GM21423 (cell line): Measurements from ENCODE around the gene HABP2.

ENCODE experiments used
- ATAC-seq: cut with Tn5 transposase; IDR thresholded peaks from one replicate; pipeline ENCODE4 v1.9.1; 2021; ENCODE audit warnings: mild to moderate bottlenecking, moderate library complexity; ENCODE audit not compliant: unreplicated experiment

Gene HABP2

GRCh38 chr10:113600569-113600968 is 47.7 kb downstream of the HABP2 start:
- ATAC-seq: no peak

DNA sequence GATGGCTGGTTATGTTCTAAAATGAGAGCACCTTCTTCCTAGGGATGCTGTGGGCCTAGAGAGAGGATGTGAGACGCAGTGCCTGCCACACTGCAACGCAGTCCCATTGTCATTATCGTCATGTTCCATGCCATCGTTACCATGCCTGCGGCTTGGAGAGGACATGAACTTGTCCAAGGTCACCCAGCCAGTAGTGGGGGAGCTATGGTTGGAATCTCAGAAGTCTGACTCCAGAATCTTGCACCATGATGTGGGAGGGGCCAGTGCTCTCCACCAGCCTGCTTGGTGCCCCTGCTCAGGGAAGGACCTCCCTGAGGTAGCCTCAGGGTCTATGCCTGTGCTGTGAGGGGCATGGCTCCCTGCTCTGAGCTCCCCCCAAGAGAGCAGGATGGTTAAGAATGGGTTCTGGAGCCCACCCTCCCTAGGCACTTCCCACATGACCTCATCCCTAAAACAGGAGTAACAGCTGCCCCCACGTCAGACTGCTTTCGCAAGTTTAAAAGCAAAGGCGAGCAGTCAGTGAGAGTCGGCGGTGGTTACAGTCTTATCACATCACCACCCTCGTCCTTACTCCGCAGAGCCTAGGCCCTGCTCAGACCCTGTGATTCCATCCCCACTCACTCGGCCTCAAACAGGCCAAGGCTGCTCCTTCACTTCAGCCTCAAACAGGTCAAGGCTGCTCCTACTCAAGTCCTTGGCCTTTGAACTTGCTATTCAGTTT is 50.4 kb downstream of the HABP2 start:
- no peak for ATAC-seq

GRCh38 chr10:113604572-113604971 is 51.7 kb downstream of the HABP2 start:
- no peak for ATAC-seq

GRCh38 chr10:113605268-113605978 is 52.6 kb downstream of the HABP2 start:
- ATAC-seq: no peak

- ATAC-seq: no peak
Observed at GRCh38 chr10:113609704-113610108, 56.9 kb downstream of the HABP2 start.

GRCh38 chr10:113610631-113611601 is 58.1 kb downstream of the HABP2 start:
- no peak for ATAC-seq

DNA sequence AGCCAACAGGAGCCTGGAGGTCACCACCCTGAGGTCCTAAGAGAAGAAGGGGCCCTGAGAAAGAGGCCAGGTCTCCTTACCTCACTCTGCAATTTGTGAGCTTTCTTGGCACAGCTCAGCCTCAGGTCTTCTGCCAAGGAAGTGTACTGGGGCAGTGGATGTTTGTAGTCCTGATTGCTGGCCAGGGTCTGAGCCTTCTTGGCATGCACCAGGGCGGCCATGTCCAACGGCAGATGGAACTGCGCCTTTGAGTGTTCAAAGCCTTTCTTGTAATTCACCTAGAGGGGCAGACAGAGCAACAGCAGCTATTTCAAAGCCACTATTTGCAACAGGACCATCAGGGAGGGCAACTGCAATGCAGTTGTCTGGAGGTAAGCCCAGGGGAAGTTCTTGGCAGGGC is 59.3 kb downstream of the HABP2 start:
- ATAC-seq: no peak

- no peak for ATAC-seq
Observed at GRCh38 chr10:113613427-113613826, 60.6 kb downstream of the HABP2 start.

- no peak for ATAC-seq
Observed at GRCh38 chr10:113613977-113614690, 61.3 kb downstream of the HABP2 start.

DNA sequence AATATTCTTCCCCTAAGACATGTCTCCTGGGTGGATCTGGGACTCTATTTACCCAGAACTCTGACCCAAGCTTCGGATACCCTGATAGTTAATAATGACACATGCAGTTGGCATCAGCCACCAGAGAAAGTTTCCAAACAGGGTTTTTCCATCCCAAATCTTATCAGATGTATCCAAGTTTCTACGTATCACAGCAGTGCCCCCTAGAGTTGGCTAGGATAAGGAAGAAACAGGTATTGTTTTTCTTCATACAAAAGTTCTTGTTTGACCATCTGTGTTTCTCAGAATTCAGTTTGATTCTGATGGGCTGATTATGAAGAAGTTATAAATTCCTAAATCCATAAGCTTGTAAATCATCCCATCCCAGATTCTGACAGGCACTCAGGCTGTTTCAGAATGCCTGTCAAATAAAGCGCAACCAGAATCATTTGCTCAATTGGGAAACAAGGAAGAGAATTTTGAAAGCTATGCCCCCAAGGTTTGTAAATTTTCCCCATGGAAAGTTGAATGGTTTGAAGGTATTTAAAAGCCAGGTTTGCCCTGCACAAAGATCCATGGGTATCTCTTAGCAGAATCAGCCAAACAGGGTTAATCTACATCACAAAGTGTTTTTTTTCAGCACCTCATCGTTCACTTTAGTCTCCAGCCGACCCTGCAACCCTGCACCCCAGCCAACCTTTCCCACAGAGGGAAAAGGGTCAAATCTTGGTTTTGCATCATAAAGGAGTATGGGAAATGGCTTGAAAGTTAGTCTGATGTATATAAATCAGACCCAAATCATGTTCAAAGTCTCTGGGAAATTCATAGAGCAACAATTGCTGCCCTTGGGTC is 63.6 kb downstream of the HABP2 start:
- ATAC-seq: no peak

DNA sequence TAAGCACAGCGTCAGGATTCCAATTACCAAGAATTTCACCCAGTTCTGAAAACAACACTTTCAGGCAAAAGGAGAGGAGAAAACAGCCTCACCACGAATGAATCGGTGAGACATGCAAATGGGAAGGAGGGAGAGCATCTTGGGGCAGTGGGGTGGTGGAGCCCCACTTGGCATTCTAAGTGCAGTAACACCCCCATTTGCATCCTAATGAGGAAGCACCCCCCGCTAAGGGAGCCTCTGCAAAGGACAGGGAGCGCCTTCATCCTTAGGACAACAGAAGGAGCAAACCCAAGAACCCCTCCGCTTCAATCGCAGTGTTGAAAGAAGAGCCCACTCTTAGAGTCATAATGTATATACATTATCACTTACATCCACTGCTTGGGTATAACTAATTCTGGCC is 64.2 kb downstream of the HABP2 start:
- no peak for ATAC-seq

- no peak for ATAC-seq
Observed at GRCh38 chr10:113618338-113618737, 65.5 kb downstream of the HABP2 start.

DNA sequence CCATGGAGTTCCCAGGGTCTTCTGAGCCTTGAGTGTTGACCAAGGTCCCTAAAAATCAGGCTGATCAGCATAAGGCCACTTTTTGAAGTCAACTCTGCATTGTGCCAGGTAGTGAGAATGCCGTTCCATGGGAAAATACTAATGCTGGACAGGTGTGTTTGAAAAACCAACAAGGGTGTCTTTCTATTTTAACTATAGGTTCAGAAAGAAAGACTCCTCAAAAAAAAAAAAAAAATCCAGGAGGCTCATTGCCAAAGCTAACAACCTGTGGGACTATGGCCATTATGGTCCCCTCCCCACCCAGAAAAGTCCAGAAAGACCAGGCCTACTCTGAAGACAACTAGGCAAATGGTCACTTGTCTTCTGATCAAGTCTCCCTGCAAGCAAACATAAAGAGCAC is 66.5 kb downstream of the HABP2 start:
- no peak for ATAC-seq

DNA sequence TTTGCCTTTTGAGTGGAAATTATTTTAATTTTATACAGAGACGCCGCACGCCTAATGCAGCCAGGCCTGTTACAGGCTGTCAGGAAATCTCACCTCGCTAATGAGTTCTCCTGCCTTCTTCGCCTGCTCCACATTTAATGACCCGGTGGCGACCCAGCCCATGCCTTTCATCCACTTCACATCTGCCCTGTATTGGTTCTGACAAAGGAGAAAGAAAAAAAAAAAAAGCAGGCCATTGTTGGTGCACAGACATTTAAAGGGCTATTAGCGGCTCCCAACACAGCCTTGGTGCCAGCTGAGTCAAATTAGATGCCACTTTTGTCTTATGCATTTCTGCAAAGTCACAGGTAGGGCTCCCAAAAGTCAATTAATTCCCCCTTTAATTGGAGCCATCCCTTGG is 67.7 kb downstream of the HABP2 start:
- no peak for ATAC-seq

GRCh38 chr10:113620936-113621335 is 68.1 kb downstream of the HABP2 start:
- ATAC-seq: no peak

DNA sequence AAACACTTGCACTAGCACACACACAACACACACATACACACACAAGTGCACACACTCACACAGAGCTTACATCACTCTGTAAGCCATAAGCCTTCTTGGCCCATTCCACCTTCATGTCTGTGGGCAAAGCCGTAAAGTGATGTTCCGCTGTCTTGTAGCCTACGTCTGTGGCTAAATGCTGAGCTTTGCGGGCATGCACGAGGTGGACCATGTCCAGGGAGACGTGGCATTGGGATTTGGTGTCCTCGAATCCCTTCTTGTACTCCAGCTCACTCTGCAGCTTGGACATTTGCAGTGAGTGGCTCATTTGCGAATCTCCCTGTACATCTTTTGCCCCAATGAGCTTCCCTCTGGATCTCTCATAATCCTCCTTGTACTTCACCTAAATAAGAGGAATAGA is 68.9 kb downstream of the HABP2 start:
- no peak for ATAC-seq

DNA sequence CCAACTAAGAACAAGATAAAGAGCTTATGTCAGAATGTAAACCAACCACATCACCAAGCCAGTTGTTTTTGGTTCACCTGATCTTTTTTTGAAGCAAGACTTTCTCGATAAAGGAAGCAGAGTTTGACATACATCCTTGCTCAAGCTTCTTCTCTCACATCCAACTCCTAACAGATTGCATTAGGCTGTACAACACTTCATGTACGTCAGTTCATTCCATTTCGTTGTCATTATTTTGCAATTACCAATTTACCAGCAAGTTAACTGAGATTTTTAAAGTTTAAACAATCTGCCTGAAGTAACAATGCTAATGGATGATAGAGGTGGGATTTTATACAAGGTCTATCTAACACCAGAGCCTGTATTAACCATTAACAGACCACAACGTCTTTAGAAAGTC is 70.0 kb downstream of the HABP2 start:
- ATAC-seq: no peak

DNA sequence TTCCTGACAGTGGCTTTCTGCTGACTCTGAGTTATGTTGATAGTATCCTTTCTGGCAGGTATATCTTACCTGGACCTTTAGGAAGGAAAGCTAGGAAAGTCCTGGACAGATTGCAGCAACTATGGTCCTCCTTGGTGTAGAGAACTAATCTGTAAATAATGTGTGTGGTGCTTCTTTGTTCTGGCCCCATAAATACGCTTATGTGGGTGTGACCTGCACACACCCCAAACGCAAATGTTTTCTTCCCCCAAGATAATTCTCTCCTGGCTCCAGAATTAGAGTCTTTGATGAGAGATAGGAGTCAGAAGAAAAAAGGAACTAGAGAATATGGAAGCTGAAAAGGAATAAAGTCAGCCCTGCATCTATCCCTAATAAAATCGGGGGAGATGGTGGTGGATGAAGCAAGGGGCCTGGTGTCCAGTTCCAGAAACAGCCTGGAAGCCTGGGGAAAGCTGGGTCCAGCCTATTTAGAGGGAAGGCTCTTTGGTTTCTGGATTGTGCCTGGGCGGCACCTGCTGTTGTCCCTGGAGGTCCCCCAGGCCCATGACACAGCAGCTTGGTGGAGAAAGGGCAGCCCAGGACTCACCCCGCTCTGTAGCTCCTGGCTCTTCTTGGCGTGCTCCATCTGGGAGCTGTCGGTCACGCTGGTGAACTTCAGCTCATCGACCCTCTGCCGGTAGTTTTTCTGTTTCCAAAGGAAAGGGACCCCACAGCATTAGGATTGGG is 72.8 kb downstream of the HABP2 start:
- no peak for ATAC-seq

GRCh38 chr10:113626809-113627355 is 74.0 kb downstream of the HABP2 start:
- ATAC-seq: no peak
